HCT116 (cell line): ENCODE results near the gene TBXAS1.

ENCODE experiments used
- CTCF ChIP-seq, 3 experiments: fragments of 200-600 bp in 1 of 3; sonication (generic) in 1 of 3; IDR thresholded peaks in 2 of 3; conservative IDR thresholded peaks in 1 of 3; 2 replicates each; pipeline ENCODE4 v1.5.1; 2012 to 2017; ENCODE audit warnings: low read depth in 2 of 3, low read length in 2 of 3, antibody characterized with exemption in 1 of 3, borderline replicate concordance in 1 of 3, control low read depth in 1 of 3, mild to moderate bottlenecking in 1 of 3, mixed read lengths in 1 of 3, mixed run types in 1 of 3, moderate library complexity in 1 of 3; ENCODE audit not compliant: insufficient read depth in 1 of 3
- EZH2 ChIP-seq: fragments of 200-600 bp; sonication (generic); IDR thresholded peaks from 2 replicates; pipeline ENCODE4 v1.6.1; 2017; ENCODE audit warnings: antibody characterized with exemption, mixed run types
- JUND ChIP-seq: IDR thresholded peaks from 2 replicates; pipeline ENCODE4 v1.6.1; 2012
- ZNF274 ChIP-seq: fragments of 200-500 bp; sonication (Bioruptor generic); IDR thresholded peaks from 2 replicates; pipeline ENCODE4 v1.6.1; 2014; ENCODE audit warnings: mild to moderate bottlenecking, low read depth, low read length, inconsistent platforms

DNA sequence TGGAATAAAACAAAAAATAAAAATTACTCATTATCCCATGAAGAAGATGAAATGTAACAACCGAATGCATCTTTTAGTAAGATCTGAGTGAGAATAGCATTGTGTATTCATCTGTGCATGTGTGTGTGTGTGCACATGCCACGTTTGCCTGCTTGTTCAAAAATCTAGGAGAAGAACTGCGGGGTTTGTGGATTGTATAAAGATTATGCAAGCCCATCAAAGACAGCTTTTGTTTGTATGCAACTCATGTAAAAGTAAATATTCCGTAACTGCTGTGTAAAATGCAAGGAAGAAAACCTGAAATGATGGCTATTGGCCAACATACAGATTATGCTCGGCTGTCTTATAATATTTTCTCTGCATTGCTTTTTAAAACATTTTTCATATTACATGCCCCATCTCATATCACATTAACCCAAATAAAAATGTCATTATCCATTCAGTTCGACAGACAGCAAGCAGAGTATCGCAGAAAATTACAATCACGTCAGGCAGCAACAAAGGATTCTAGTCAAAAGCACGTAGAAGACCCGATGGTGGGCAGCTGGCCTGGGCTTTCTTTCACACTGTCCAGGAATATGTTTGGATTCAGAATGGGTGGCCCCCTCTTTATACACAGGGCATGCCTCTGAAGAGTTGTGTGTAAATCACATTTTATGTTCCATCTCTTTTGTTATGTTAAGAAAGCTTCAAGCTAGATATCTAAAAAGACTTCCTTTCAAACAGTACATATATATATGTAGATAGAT, 119.7 kb downstream of the TBXAS1 start:
- TF ChIP-seq CTCF (IDR thresholded peaks at IDR 0.05 in 2 of 3, conservative IDR thresholded peaks at IDR 0.05 in 1 of 3; ENCODE audit: borderline replicate concordance in 1 of 3, insufficient read depth in 1 of 3, low read depth in 2 of 3, low read length in 2 of 3) (no peak), JUND (no peak), EZH2 (no peak), ZNF274 (no peak)
